HepG2 (cell line): ENCODE measurements around the gene ZNF582. TPM values are rescaled to one million over a fixed set of nuclear protein-coding genes. Genes with fewer than 3 reads are reported as not detected.

Experiments
- ATF1 ChIP-seq: IDR thresholded peaks from 2 replicates; pipeline ENCODE4 v1.6.1; 2016; ENCODE audit warnings: mild to moderate bottlenecking, control low read depth
- E2F2 ChIP-seq: sonication (generic); formaldehyde crosslinking; IDR thresholded peaks from 2 replicates; pipeline ENCODE4 v1.4.0; 2020; ENCODE audit warnings: missing genetic modification reagents, borderline replicate concordance
- EEA1 ChIP-seq: sonication (generic); formaldehyde crosslinking; IDR thresholded peaks from 2 replicates; pipeline ENCODE4 v1.5.1; 2020; ENCODE audit warnings: mild to moderate bottlenecking, missing genetic modification reagents, borderline replicate concordance
- FOXK1 ChIP-seq: sonication (generic); formaldehyde crosslinking; IDR thresholded peaks from 2 replicates; pipeline ENCODE4 v1.4.0; 2020; ENCODE audit warnings: low read depth, missing genetic modification reagents, borderline replicate concordance
- GATA4 ChIP-seq: sonication (generic); IDR thresholded peaks from 2 replicates; pipeline ENCODE4 v1.6.1; 2016; ENCODE audit warnings: antibody characterized with exemption, low read depth, borderline replicate concordance
- GPN1 ChIP-seq: sonication (generic); formaldehyde crosslinking; IDR thresholded peaks from 2 replicates; pipeline ENCODE4 v1.5.1; 2020; ENCODE audit warnings: missing genetic modification reagents, borderline replicate concordance
- KLF15 ChIP-seq: sonication (generic); formaldehyde crosslinking; IDR thresholded peaks from 2 replicates; pipeline ENCODE4 v1.8.1; 2023; ENCODE audit warnings: borderline replicate concordance, mild to moderate bottlenecking, inconsistent platforms, missing genetic modification reagents, mixed read lengths
- SNAPC2 ChIP-seq: sonication (generic); formaldehyde crosslinking; IDR thresholded peaks from 2 replicates; pipeline ENCODE4 v1.8.1; 2022; ENCODE audit warnings: mild to moderate bottlenecking, missing genetic modification reagents
- SYNCRIP ChIP-seq: fragments of 200-400 bp; formaldehyde crosslinking; IDR thresholded peaks from 2 replicates; pipeline ENCODE4 v1.6.1; 2018; ENCODE audit warnings: mild to moderate bottlenecking, low read depth, low read length; ENCODE audit not compliant: insufficient read depth
- TBX2 ChIP-seq: sonication (generic); formaldehyde crosslinking; IDR thresholded peaks from 2 replicates; pipeline ENCODE4 v1.5.0; 2020; ENCODE audit warnings: missing genetic modification reagents, mild to moderate bottlenecking, borderline replicate concordance
- TCF7 ChIP-seq: sonication (generic); IDR thresholded peaks from 2 replicates; pipeline ENCODE4 v1.6.1; 2016; ENCODE audit warnings: antibody characterized with exemption, low read depth
- TEAD3 ChIP-seq: optimal IDR thresholded peaks from 2 replicates; pipeline ENCODE3; 2016; ENCODE audit warnings: borderline replicate concordance
- WIZ ChIP-seq: sonication (generic); formaldehyde crosslinking; IDR thresholded peaks from 2 replicates; pipeline ENCODE4 v1.5.1; 2020; ENCODE audit warnings: mild to moderate bottlenecking, missing genetic modification reagents
- ZFP37 ChIP-seq: sonication (generic); formaldehyde crosslinking; IDR thresholded peaks from 2 replicates; pipeline ENCODE4 v1.4.0; 2020; ENCODE audit warnings: missing genetic modification reagents, borderline replicate concordance
- ZFX ChIP-seq: sonication (generic); formaldehyde crosslinking; IDR thresholded peaks from 2 replicates; pipeline ENCODE4 v1.4.0; 2020; ENCODE audit warnings: mild to moderate bottlenecking, low read depth, missing genetic modification reagents, moderate library complexity
- ZMYM4 ChIP-seq: sonication (generic); formaldehyde crosslinking; IDR thresholded peaks from 2 replicates; pipeline ENCODE4 v1.8.1; 2023; ENCODE audit warnings: mild to moderate bottlenecking, missing genetic modification reagents
- ZNF24 ChIP-seq: fragments of 450-650 bp; IDR thresholded peaks from 2 replicates; pipeline ENCODE4 v1.6.1; 2017; ENCODE audit warnings: antibody characterized with exemption, mild to moderate bottlenecking
- ZNF333 ChIP-seq: sonication (generic); formaldehyde crosslinking; IDR thresholded peaks from 2 replicates; pipeline ENCODE4 v1.4.0; 2020; ENCODE audit warnings: mild to moderate bottlenecking, missing genetic modification reagents, borderline replicate concordance
- ZNF598 ChIP-seq: sonication (generic); formaldehyde crosslinking; IDR thresholded peaks from 2 replicates; pipeline ENCODE4 v1.5.1; 2020; ENCODE audit warnings: mild to moderate bottlenecking, missing genetic modification reagents, borderline replicate concordance
- ZNF644 ChIP-seq: IDR thresholded peaks from 2 replicates; pipeline ENCODE4 v1.6.1; 2016; ENCODE audit warnings: low read depth
- ZNF761 ChIP-seq: sonication (generic); formaldehyde crosslinking; conservative IDR thresholded peaks from 2 replicates; pipeline ENCODE4 v1.4.0; 2020; ENCODE audit warnings: mild to moderate bottlenecking, missing genetic modification reagents
- polyA plus RNA-seq, 8 experiments: library from polyadenylated mRNA; depleted of rRNA in 3 of 8; stranded (reverse) in 7 of 8; unstranded in 1 of 8; fragments of >200 nt; fragmentation: Illumina TruSeq in 4 of 8; extraction: Trizol in 4 of 8; gene quantifications; 2 replicates each; pipeline versions ENCODE4 v1.2.1 to v1.2.3, GENCODE V29; 2011 to 2016; ENCODE audit warnings: low read depth in 4 of 8, missing spikeins in 1 of 8, mixed read lengths in 1 of 8; ENCODE audit not compliant: insufficient read depth in 1 of 8
- total RNA-seq, 5 experiments: library from RNA; depleted of rRNA; stranded (reverse); fragments of >200 nt; fragmentation: Illumina TruSeq; extraction: Trizol; gene quantifications; 2 replicates each; pipeline ENCODE4 v1.2.3, GENCODE V29; 2016; ENCODE audit warnings: low read depth in 1 of 5
- TF ChIP-seq, protein P1 (sequence below): sonication (generic); formaldehyde crosslinking; IDR thresholded peaks from 2 replicates; pipeline ENCODE4 v1.9.0; 2022; ENCODE audit warnings: missing genetic modification reagents, mild to moderate bottlenecking, borderline replicate concordance
- TF ChIP-seq, protein P2 (sequence below): sonication (generic); formaldehyde crosslinking; IDR thresholded peaks from 2 replicates; pipeline ENCODE4 v1.5.0; 2020; ENCODE audit warnings: missing genetic modification reagents
- TF ChIP-seq, protein P3 (sequence below): sonication (generic); formaldehyde crosslinking; IDR thresholded peaks from 2 replicates; pipeline ENCODE4 v1.8.1; 2023; ENCODE audit warnings: missing genetic modification reagents, inconsistent platforms, borderline replicate concordance

The ZNF582 gene
- total and polyA plus RNA-seq, 2 of the 13 experiments (the other 11 are each of a cell fraction or from before 2014, with no cell fraction given): 0.83 to 1.6 TPM

DNA sequence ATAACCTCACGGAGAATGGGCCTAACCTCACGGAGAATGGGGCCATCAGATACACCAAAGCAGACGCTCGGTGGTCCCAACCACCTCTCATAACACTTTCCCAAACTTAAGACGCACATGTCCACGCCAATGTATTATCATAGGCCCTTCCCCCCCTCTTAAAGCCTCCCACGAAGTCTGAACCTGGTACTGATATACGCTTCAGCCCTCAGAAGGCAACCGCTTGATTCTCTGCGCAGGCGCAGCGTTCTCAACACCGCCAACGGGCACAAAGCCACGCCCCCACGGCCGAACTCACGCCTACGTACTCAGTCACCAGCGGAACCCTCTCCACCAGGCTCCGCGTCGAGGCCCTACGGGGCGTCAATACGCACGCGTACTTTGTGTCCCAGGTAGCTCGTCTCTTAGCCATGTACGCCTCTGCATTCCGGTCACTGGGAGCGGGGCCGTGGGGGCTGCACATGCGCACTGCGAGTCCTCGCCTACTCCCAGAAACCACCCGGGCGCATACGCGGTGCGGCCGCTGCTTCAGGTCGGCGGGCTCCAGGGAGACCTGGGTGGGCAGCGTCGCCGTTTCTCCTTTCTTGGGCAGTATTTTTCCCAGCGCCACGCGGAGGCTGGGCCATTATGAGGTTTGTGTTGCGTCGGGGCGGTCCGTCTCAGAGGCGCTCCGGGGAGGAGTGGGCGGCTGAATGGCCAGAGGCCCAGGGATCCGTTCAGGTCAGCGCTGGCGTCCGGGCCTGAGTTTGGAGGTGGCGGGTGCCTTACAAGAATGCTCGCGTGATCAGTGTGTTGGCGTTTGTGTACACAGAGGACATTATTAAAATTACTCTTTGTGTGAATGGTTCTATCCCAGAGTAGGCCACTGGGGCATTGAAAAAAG lies 25.3 kb downstream of the ZNF582 start (continued):
- TF ChIP-seq TEAD3 (CRISPR knock-in tag): peak; percentile 79
- no peak; the same call in 1 of the 2 replicates for TF ChIP-seq EEA1 (CRISPR knock-in tag)
- TF ChIP-seq ZNF644: 0 out of 2 replicates have a peak, but pooled peaks have one; percentile 6
- TF ChIP-seq ZNF598: 0 out of 2 replicates have a peak, but pooled peaks have one; percentile 85
- TF ChIP-seq, protein P1, sequence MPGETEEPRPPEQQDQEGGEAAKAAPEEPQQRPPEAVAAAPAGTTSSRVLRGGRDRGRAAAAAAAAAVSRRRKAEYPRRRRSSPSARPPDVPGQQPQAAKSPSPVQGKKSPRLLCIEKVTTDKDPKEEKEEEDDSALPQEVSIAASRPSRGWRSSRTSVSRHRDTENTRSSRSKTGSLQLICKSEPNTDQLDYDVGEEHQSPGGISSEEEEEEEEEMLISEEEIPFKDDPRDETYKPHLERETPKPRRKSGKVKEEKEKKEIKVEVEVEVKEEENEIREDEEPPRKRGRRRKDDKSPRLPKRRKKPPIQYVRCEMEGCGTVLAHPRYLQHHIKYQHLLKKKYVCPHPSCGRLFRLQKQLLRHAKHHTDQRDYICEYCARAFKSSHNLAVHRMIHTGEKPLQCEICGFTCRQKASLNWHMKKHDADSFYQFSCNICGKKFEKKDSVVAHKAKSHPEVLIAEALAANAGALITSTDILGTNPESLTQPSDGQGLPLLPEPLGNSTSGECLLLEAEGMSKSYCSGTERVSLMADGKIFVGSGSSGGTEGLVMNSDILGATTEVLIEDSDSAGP (CRISPR knock-in tag): peak; percentile 67; the same call in 1 of the 2 replicates
- no peak; the same call in 1 of the 2 replicates for TF ChIP-seq E2F2
- TF ChIP-seq TCF7: no peak
- TF ChIP-seq ZFX (CRISPR knock-in tag): peak; percentile 91
- TF ChIP-seq ZFP37 (CRISPR knock-in tag): peak; percentile 69; the same call in 1 of the 2 replicates
- no peak; the same call in 1 of the 2 replicates for TF ChIP-seq ATF1 (CRISPR knock-in tag)
- TF ChIP-seq ZNF24: no peak
- no peak for TF ChIP-seq GATA4
- TF ChIP-seq WIZ (CRISPR knock-in tag): peak; percentile 65
- TF ChIP-seq, protein P2, sequence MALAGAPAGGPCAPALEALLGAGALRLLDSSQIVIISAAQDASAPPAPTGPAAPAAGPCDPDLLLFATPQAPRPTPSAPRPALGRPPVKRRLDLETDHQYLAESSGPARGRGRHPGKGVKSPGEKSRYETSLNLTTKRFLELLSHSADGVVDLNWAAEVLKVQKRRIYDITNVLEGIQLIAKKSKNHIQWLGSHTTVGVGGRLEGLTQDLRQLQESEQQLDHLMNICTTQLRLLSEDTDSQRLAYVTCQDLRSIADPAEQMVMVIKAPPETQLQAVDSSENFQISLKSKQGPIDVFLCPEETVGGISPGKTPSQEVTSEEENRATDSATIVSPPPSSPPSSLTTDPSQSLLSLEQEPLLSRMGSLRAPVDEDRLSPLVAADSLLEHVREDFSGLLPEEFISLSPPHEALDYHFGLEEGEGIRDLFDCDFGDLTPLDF (CRISPR knock-in tag): 0 out of 2 replicates have a peak, but pooled peaks have one; percentile 34
- no peak for TF ChIP-seq KLF15
- TF ChIP-seq, protein P3, sequence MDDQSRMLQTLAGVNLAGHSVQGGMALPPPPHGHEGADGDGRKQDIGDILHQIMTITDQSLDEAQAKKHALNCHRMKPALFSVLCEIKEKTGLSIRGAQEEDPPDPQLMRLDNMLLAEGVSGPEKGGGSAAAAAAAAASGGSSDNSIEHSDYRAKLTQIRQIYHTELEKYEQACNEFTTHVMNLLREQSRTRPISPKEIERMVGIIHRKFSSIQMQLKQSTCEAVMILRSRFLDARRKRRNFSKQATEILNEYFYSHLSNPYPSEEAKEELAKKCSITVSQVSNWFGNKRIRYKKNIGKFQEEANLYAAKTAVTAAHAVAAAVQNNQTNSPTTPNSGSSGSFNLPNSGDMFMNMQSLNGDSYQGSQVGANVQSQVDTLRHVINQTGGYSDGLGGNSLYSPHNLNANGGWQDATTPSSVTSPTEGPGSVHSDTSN (CRISPR knock-in tag): no peak
- TF ChIP-seq ZNF333 (CRISPR knock-in tag): no peak
- 0 out of 2 replicates have a peak, but pooled peaks have one; percentile 15 for TF ChIP-seq SNAPC2 (CRISPR knock-in tag)
- TF ChIP-seq SYNCRIP: no peak
- TF ChIP-seq FOXK1 (CRISPR knock-in tag): no peak
- no peak for TF ChIP-seq GPN1 (CRISPR knock-in tag)
- TF ChIP-seq ZNF761 (CRISPR knock-in tag): no peak
- peak; percentile 83 for TF ChIP-seq ZMYM4 (CRISPR knock-in tag)
- TF ChIP-seq TBX2 (CRISPR knock-in tag): 0 out of 2 replicates have a peak, but pooled peaks have one; percentile 50
